K562 (cell line): ENCODE results near the gene SYNGR3. TPM values are rescaled to one million over a fixed set of nuclear protein-coding genes. Genes with fewer than 3 reads are reported as not detected.
A peak's percentile ranks its signal among the peaks of the same experiment; 100 is the strongest.

Source experiments
- CHCHD3 ChIP-seq: fragments of 250-450 bp; sonication (Bioruptor Pico); IDR thresholded peaks from 2 replicates; pipeline ENCODE4 v2.1.2; 2022; ENCODE audit warnings: mild to moderate bottlenecking
- CHD2 ChIP-seq: IDR thresholded peaks from 2 replicates; pipeline ENCODE4 v1.6.1; 2011; ENCODE audit warnings: low read depth, low read length
- ELF1 ChIP-seq: fragments of 200-800 bp; sonication (Bioruptor generic); IDR thresholded peaks from 2 replicates; pipeline ENCODE4 v1.6.1; 2016; ENCODE audit warnings: missing genetic modification characterization, missing compliant biosample characterization
- ETS1 ChIP-seq: conservative IDR thresholded peaks from 2 replicates; pipeline ENCODE4 v1.6.1; 2011; ENCODE audit warnings: low read depth, mild to moderate bottlenecking, low read length; ENCODE audit not compliant: control insufficient read depth
- GABPA ChIP-seq: fragments of 200-800 bp; sonication (Bioruptor generic); conservative IDR thresholded peaks from 2 replicates; pipeline ENCODE4 v1.6.1; 2016; ENCODE audit warnings: low read depth, missing genetic modification characterization, missing compliant biosample characterization
- HNRNPL ChIP-seq: fragments of 200-400 bp; formaldehyde crosslinking; IDR thresholded peaks from 2 replicates; pipeline ENCODE4 v1.6.1; 2017; ENCODE audit warnings: low read depth, mild to moderate bottlenecking, low read length
- ID3 ChIP-seq, 2 experiments: fragments of 250-450 bp in 1 of 2; fragments of 450-650 bp in 1 of 2; sonication (Bioruptor Pico) in 1 of 2; IDR thresholded peaks; 2 replicates each; pipeline versions ENCODE4 v1.6.1 to v1.8.0; 2016 to 2021; ENCODE audit warnings: mild to moderate bottlenecking in 2 of 2, moderate library complexity in 2 of 2, missing compliant biosample characterization in 1 of 2, missing genetic modification characterization in 1 of 2
- NBN ChIP-seq: fragments of 450-650 bp; IDR thresholded peaks from 2 replicates; pipeline ENCODE4 v1.6.1; 2016; ENCODE audit warnings: low read depth, mild to moderate bottlenecking
- NFIC ChIP-seq: fragments of 450-650 bp; IDR thresholded peaks from 2 replicates; pipeline ENCODE4 v1.6.1; 2017; ENCODE audit warnings: mild to moderate bottlenecking, inconsistent platforms
- NFYB ChIP-seq: IDR thresholded peaks from 2 replicates; pipeline ENCODE4 v1.6.1; 2011; ENCODE audit warnings: mild to moderate bottlenecking, moderate library complexity; ENCODE audit not compliant: insufficient read length; ENCODE audit errors: extremely low read depth
- PREB ChIP-seq: sonication (generic); formaldehyde crosslinking; IDR thresholded peaks from 2 replicates; pipeline ENCODE4 v1.8.1; 2023; ENCODE audit warnings: mild to moderate bottlenecking, missing genetic modification reagents
- RBM14 ChIP-seq: fragments of 200-400 bp; formaldehyde crosslinking; IDR thresholded peaks from 2 replicates; pipeline ENCODE4 v1.6.1; 2018; ENCODE audit warnings: low read depth, mild to moderate bottlenecking, low read length, moderate library complexity, borderline replicate concordance; ENCODE audit not compliant: insufficient read depth
- SP1 ChIP-seq: sonication (generic); formaldehyde crosslinking; IDR thresholded peaks from 2 replicates; pipeline ENCODE4 v1.8.1; 2022; ENCODE audit warnings: mild to moderate bottlenecking, missing genetic modification reagents
- ZBTB11 ChIP-seq, 3 experiments: fragments of 200-800 bp in 1 of 3; fragments of 250-450 bp in 1 of 3; fragments of 450-650 bp in 1 of 3; sonication (Bioruptor Pico) in 1 of 3; sonication (Bioruptor generic) in 1 of 3; formaldehyde crosslinking in 1 of 3; IDR thresholded peaks; 2 replicates each; pipeline versions ENCODE4 v1.6.1 to v1.8.0; 2016 to 2022; ENCODE audit warnings: mild to moderate bottlenecking in 2 of 3, missing genetic modification characterization in 2 of 3, missing compliant biosample characterization in 1 of 3, moderate library complexity in 1 of 3
- ZBTB17 ChIP-seq: fragments of 450-650 bp; formaldehyde crosslinking; IDR thresholded peaks from 2 replicates; pipeline ENCODE4 v1.4.0; 2020; ENCODE audit warnings: mild to moderate bottlenecking
- ZNF639 ChIP-seq, 2 experiments: fragments of 200-800 bp in 1 of 2; sonication (Bioruptor generic) in 1 of 2; sonication (generic) in 1 of 2; formaldehyde crosslinking in 1 of 2; IDR thresholded peaks in 1 of 2; conservative IDR thresholded peaks in 1 of 2; 2 replicates each; pipeline versions ENCODE4 v1.5.0 to v1.6.1; 2016 to 2020; ENCODE audit warnings: missing compliant biosample characterization in 1 of 2, missing genetic modification characterization in 1 of 2, missing genetic modification reagents in 1 of 2
- polyA plus RNA-seq, 8 experiments: library from polyadenylated mRNA; depleted of rRNA in 4 of 8; stranded (reverse) in 5 of 8; unstranded in 3 of 8; fragments of >200 nt; fragmentation: Nextera tagmentation in 2 of 8; fragmentation: Illumina TruSeq in 1 of 8; extraction: Ambion mirVana in 2 of 8; extraction: Trizol in 1 of 8; gene quantifications; 2 replicates each; pipeline versions ENCODE4 v1.2.1 to v1.2.3, GENCODE V29; 2011 to 2014; ENCODE audit warnings: inconsistent platforms in 1 of 8, missing spikeins in 1 of 8
- total RNA-seq, 7 experiments: library from RNA; depleted of rRNA in 6 of 7; stranded (reverse); fragments of >200 nt in 6 of 7; fragmentation: Illumina TruSeq in 2 of 7; extraction: Trizol in 2 of 7; gene quantifications; 2 replicates each; pipeline versions ENCODE4 v1.2.1 to v1.2.3, GENCODE V29; 2011 to 2021; ENCODE audit warnings: low replicate concordance in 1 of 7

The SYNGR3 gene
- total and polyA plus RNA-seq, 9 of the 15 experiments (the other 6 are each of a cell fraction or from before 2014, with no cell fraction given), result 3.7 to 69.2 (median 36.3) TPM

GRCh38 chr16:1971796-1972489 is 17.8 kb upstream of the SYNGR3 start, which contains the start of gene TBL3 (continued):
- peak; percentile 98 for TF ChIP-seq SP1 (CRISPR knock-in tag)
- peak; percentile 36; the same call in 1 of the 2 replicates for TF ChIP-seq CHD2
- peak; percentile 66 for TF ChIP-seq NFIC
- TF ChIP-seq ZNF639 (CRISPR knock-in tag; conservative IDR thresholded peaks at IDR 0.05 in 1 of 2, IDR thresholded peaks at IDR 0.05 in 1 of 2), result peak in 1 of 2 experiments; percentile 95; a peak in 2 of 4 replicates
- no peak for TF ChIP-seq PREB (CRISPR knock-in tag)
- no peak for TF ChIP-seq NFYB
- TF ChIP-seq RBM14, result 0 out of 2 replicates have a peak, but pooled peaks have one; percentile 61
- no peak for TF ChIP-seq CHCHD3
- peak; percentile 98 for TF ChIP-seq ETS1
- TF ChIP-seq ZBTB11 (CRISPR knock-in tag; IDR thresholded peaks at IDR 0.05), result peak in 1 of 3 experiments; percentile 86; a peak in 2 of 6 replicates
- peak; percentile 34; the same call in 1 of the 2 replicates for TF ChIP-seq HNRNPL
- TF ChIP-seq NBN, result peak; percentile 93
- TF ChIP-seq ELF1 (tag), result peak; percentile 99
- peak; percentile 98 for TF ChIP-seq GABPA
- TF ChIP-seq ID3 (CRISPR knock-in tag; IDR thresholded peaks at IDR 0.05), result no peak
- TF ChIP-seq ID3 (tag; IDR thresholded peaks at IDR 0.05), result peak; percentile 62; the same call in 1 of the 2 replicates
- TF ChIP-seq ZBTB17 (CRISPR knock-in tag), result peak; percentile 87
